NCI-H82 treated with DMSO at 0.1 percent for 48 hours (cell line): Measurements from ENCODE around the gene SEC14L1.
"Not testable (repeated sequence)": the region's sequence is repeated elsewhere in the genome, so short reads cannot be mapped to it uniquely, and the experiment has no call there.

ENCODE experiments used
- DNase-seq: peaks from one replicate; lab custom pipeline; 2025; ENCODE audit not compliant: unreplicated experiment; lab: John Stamatoyannopoulos, UW

SEC14L1 gene

DNA sequence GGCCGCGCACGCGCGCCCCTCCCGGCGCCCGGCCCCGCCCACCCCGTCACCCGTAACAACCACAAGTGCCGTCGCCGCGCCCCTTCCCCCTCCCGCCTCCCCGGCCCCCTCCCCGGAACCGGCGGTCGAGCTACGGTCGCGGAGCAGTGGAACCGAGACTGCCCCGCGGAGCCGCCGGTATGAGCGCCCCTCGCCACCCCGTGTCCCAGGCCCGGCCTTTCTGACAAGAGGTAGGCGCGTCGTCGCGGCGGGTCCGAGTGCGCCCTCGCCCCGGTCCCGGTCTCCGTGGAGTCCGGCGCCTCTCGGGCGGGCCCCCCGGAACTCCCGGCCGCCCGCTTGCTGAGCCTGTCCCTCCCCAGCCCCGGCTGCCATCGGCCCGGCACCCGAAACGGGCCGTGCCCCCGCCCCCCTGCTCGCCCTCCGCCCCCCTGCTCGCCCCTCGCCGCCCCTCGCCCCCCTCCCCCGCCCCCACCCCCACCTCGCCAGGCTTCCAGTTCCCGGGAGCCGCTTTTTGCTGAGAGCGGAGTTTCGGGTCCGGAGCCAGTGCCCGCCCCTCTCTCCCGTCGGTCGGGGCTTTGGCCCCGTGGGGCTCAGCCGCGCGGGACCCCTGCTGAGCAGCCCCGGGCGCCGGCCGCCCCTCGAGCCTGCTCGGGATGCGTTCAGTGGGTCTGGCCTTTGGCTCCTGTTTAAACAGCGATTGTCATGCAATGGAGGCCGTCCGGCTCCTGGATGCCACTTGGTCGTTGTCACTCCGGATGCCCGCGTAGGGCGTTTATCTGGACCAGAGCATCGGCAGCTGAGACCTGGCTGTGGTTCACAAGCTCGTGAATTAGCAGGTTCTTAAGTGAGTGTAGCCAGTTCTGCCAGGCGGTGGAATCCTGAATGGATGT is at the start of gene SEC14L1:
Gene SEC14L1, plus strand, starts transcription at position 92 of the 890 bp plus-strand sequence. CDS start 2,628 bp downstream, outside the sequence.
- no peak for DNase-seq

DNA sequence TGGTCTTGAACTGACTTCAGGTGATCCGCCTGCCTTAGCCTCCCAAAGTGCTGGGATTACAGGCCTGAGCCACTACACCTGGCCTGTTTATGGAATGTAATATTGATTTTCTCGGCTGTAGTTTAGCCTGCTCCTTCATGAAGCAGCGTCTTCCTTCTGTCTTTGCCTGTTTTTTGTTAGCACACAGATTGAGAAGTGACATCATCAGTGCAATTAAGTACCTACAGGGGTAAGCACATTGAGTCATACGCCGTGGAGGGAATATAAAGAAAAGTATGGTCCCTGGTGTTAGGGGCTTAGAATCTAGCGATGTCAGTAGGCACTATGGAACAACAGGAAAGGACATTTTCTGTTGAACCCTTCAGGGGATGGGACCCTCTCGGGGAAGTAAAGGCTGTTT is 48.7 kb upstream of the SEC14L1 start:
- no peak for DNase-seq

DNA sequence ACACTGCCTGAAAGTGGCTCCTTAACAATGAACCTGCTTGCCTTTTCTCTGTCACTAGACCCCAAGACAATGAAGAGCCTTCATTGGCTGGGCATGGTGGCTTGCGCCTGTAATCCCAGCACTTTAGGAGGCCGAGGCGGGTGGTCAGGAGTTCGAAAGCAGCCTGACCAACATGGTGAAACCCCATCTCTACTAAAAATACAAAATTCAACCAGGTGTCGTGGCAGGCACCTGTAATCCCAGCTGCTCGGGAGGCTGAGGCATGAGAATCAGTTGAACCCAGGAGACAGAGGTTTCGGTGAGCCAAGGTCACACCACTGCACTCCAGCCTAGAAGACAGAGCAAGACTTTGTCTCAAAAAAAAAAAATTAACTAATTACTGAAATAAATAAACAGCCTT is 45.3 kb upstream of the SEC14L1 start:
- DNase-seq: no peak

DNA sequence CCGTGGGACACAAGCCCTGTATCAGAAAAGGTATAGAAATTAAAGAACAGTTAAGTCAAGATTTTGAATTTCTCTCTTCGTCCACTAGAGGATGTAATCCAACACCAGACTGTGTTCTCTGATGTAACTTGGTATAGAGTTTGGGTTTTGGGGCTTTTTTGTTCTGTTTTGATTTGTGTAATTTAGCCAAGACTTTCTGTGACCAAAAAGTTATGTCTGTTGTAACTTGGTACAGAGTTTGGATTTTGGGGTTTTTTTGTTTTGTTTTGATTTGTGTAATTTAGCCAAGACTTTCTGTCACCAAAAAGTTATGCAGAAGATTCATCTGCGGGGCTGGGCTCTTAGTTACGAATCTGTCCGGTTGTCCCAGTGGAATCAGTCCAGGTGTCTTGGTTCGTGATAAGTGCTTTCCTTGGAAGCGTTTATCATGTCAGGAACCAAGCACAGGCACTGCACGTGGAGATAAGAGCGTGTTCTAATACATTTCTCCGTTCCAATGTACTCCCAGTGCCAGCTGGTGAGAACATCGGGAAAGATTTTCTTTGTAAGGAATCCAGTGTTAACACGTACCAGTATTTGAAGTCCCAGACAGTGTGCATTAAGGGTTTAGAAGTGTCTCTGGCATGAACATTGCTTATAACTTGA is 44.1 kb upstream of the SEC14L1 start:
- DNase-seq: no peak

DNA sequence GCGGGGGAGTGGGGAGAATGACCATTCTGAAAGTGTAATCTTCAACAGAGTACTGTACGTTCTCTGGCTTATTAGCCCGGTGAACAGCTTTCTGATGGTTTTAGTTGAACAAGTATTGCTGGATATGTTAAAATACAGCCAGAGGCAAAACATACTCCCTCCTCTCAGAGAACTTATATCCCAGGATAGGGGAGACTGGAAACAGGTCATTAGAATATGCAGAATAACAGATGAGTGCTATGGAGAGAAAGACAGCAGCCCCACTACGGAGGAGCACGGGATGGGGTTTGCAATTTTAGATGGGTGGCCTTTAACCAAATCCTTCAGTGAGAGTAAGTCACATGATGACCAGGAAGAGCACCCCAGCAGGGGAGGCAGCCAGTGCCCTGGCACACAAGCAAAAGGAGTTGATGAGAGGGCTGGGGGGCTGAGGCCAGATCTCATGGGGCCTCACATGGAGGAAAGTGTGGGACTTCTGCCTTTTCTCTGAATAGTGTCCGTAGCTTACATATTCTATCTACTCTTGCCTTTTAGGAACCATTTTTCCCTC is 43.1 kb upstream of the SEC14L1 start:
- DNase-seq: no peak

DNA sequence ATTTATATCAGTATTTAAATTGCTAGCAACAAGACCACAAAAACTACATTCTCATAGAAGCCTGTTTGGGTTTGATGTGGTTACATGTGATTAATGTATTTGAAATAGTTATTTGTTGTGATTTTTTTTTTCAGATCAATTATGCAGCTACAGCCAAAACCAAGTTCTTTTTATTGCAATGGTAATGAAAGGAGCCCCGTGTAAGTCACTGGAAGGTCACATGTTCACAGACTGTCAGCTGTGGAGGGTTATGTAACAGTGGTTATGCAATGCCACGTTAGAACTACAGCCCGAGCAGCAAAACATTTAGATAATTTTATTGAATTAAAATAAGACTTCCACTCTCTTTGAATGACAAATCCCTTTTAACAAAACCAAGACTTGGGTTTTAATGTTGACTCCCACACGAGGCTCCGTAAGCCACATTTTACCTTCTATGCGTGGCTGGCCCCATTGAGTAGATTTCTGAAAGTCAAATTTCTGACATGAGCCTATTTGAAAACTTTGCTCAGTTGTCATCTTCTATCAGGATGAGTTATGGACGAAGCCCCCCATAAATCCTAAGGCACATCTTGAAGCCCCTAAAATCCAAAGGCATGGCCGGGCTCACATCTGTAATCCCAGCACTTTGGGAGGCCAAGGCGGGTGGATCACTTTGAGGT is 41.8 kb upstream of the SEC14L1 start:
- no peak for DNase-seq

DNA sequence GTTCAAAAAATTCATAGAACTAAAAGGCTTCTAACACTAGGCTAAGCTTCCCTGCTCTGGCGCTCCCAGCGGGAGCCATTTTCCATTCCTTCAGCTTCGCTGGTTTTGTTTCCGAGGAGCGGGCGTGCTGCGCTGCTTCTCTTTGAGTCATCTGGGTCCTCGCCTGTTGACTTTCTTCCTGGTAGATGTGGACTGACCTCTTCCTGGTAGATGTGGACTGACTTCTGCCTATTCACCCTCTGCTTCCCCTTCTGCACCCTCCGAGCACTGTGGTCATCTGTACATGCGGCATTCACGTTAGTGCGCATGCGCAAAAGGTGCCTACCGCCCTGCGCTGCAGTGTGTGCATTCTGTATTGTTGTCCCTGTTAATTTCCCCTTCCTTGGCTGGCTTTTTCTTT is 40.8 kb upstream of the SEC14L1 start:
- DNase-seq: no peak

DNA sequence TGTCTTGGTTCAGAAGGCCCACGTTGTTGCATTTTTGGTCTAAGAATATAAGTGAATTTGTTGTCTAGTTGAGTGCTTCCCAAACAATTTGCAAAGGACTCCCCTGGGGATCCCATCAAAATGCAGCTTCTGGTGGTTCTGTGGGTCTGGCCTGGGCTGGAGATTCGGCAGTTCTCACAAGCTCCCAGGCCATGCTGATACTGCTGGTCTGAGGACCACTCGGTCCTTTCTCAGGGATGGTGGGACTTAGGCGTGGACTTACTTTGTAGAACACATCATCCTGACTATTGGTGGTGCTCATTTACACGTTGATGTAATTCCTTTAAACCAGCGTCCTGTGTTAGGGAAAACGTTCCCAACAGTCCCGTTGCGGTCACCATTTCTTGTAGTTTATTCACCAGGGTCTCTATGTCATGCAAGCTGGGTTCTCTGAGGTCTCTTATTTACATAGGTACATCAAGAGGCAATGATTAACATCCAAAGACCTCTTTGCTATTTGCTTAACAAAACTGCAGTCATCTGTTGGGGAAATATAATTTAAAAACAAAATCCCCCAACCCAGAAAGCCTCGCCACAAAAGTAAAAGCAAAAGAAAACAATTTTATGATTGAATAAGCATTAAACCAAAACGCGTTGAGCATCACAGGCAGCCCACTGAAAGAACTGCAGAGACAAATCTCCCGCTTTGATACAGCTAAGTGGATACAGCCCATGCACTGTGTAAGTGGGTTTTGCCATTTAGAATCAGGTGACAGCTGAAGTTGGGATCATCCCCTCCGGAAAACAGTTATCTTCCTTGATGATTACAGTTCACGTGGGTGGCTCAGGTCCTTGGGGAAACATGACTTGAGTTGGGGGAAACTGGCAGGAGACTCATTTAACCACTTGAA is 39.0 kb upstream of the SEC14L1 start:
- DNase-seq: peak; percentile 11

DNA sequence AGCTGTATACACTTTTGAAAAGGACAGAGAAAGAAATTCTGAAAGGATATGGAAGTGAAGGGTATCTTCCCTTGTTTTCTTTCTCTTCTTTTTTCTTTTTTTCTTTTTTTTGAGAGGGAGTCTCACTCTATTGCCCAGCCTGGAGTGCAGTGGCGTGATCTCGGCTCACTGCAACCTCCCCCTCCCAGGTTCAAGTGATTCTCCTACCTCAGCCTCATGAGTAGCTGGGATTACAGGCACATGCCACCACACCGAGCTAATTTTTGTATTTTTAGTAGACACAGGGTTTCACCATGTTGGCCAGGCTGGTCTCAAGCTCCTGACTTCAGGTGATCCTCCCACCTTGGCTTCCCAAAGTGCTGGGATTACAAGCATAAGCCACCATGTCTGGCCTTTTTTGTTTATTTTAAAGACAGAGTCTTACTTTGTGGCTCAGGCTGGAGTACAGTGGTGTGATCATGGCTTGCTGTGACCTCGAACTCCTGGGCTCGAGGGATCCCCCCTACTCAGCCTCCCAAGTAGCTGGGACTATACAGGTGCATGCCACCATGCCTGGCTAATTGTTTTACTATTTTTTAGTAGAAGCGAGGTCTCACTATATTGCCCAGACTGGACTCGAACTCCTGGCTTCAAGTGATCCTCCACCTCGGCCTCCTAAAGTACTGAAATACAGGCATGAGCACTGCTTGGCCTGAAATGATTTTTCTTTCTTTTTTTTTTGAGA is 38.2 kb upstream of the SEC14L1 start:
- DNase-seq: not testable (repeated sequence)

DNA sequence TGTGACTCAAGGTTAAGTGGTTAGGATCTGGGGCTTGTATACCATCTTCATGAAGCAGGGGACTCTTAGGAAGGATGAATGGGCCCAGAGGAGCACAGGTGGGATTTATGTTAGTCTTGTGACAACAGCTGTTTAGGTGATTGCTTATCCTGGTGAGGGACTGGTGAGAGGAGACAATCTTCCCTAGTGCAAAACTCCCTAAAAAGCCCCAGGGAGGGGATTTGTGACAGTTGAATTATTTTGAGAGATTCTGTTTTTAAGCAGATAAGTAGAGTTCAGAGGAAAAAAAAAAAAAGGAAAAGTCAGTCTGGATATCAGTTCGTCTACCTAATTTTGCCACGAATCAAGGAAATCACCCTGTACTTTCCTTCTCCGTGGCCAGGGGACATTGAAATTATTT is 35.1 kb upstream of the SEC14L1 start:
- no peak for DNase-seq

DNA sequence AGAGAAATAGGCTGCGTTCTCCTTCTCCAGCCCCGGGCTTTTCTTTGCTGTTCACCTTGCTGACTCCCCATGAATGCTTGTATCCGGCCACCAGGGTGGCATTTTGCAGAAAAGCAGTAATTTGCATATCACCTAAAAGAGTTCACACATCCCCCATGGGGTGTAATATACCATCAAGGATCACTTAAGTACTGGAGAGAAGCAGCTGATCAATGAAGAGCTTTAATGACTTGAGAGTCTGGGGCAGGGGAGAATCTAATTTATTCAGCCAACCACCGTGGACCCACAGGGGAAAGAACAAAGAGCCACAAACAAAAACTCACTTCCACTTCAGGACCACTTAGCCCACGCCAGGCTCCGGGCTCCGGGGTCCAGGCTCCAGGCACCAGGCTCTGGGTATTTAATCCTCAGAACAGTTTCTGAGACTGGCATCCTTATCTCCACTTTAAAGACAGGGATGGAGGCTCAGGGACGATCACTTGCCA is 33.9 kb upstream of the SEC14L1 start:
- no peak for DNase-seq

DNA sequence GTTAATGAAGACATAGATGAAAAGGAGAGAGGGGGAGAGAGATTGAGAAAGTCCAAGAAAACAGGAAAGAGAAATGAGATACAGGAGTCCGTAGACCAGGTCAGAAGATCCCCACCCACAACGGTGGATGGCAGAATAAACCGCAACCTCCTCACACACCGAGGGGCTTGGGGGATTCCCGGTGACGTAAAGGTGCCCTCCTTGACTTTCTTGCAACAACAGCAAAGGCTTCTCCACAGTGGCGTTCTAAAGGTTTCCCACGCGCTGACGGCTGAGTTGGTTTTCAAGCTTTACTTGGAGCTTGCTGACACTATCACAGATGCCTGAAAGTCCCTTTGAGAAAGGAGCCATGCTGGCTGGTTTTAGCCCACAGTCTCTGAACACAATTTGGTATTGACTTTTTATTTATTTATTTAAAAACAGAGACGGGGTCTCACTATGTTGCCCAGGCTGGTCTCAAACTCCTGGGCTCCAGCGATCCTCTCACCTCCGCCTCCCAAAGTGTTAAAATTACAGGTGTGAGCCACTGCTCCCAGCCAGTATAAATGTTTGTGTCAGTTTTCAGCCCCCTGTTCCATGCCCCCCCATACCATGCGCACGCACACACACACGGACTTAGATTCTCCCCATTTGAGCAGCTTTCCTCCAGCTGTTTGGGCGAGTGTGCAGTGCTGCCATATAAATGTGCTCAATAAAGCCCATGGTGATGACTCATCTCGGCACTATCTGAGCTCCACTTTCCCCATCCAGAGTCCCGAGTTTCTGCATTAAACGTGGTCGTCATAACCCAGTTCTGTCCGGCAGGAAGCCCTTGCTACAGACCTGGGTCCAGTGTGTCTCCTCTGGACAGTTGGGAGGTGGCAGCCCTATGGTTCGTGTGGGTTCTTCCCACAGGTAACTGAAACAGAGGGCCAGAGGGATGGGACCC is 33.0 kb upstream of the SEC14L1 start:
- no peak for DNase-seq

DNA sequence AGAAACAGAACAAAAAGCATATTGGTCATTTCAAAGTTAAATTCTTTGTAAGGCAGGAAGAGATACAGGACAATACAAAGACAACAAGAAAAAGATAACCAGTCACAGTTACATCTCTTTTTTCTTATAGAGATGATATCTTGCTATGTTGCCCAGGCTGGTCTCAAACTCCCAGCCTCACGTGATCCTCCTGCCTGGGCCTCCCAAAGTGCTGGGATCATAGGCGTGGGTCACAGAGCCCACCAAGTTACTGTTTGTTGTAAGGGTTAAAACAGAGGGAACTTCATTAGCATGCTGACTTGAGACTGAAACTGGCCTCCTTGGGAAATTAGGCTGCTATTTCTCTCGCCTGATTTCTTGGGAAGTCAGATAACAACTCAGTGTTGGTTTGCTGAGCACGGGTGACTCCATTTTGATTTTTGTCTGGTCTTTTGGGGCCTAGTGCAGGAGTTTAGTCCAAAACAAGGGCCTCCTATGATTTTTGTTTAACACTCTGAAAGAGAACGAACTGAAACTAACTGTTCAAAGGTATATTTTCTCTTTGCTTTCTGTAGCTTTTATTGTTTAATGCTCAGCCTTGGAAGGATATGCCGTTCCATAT is 31.5 kb upstream of the SEC14L1 start:
- no peak for DNase-seq

DNA sequence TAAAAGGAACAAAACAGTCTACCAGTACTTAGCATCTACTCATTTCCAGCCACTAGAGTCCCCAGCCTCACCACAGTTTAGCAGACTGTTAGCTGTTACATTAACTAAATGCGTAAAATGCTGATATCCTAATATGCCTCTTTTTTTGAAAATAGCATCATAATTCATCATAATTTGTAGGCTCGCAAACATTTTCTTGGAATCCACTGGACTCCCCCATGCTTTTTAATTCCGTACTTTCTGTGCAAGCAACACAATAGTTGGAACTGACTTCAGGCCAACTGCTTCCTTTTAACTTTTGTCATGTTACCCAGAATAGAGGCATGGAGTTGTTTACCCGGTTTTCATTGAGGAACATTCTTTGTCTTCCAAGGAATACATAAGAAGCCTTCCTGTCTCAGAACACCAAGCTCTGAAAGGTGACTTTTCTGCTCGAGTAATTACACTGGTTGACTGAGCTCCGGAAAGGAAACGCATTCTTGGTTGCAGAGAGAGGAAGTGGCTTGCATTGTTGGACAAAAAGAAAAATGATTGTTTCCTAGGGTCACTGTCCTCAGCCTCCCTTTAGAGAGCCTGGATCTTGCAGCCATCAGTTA is 30.9 kb upstream of the SEC14L1 start:
- DNase-seq: no peak

DNA sequence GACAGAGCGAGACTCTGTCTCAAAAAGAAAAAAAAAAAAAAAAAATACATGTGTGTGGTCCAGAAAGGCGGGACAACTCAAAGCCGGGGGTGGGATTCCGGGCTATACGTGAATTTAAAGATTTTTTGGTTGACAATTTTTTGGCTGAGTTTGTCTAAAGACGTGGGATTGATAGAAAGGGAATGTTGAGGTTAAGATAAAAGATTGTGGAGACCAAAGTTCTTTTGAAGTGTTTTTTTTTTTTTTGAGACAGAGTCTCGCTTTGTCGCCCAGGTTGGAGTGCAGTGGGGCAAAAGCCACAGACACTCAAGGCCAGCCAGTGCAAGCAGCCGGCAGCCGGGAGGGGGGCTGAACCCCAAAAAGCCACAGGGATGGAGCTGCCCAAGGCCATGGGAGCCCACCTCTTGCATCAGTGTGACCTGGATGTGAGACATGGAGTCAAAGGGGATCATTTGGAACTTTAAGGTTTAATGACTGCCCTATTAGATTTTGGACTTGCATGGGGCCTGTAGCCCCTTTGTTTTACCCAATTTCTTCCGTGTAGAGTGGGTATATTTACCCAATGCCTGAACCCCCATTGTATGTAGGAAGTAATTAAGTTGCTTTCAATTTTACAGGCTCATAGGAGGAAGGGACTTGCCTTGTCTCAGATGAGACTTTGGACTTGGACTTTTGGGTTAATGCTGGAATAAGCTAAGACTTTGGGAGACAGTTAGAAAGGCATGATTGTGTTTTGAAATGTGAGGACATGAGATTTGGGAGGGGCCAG is 29.4 kb upstream of the SEC14L1 start:
- not testable (repeated sequence) for DNase-seq

DNA sequence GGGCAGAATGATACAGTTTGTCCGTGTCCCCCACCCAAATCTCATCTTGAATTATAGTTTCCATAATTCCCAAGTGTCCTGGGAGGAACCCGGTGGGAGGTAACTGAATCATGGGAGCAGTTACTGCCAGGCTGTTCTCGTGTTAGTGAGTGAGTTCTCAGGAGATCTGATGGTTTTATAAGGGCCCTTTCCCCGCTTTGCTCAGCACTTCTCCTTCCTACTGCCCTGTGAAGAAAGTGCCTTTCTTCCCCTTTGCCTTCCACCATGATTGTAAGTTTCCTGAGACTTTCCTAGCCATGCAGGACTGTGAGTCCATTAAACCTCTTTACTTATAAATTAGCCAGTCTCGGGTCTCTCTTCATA is 28.9 kb upstream of the SEC14L1 start:
- DNase-seq: no peak

DNA sequence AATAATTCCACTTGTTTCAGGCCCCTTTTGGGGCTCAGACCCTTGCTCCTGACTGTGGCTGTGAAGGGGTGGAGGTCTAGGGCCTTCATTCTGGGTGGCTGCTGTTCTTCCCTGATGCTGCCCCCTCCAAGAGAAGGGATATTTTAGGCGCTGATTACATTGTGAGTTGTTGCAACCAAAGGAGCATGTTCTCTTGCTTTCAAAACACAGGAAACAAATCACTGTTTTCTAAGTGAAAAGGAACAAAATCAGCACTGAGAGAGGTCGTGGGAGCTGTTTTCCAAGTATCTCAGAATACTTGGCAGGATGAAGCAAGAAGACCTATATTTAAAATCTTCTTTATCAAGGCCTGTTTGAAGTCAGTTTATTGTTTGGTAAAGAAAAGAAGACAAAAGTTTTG is 25.3 kb upstream of the SEC14L1 start:
- no peak for DNase-seq
